ENCODE results near the gene ITGA1. TPM values are rescaled to one million over a fixed set of nuclear protein-coding genes. Genes with fewer than 3 reads are reported as not detected.

Gene ITGA1
- total RNA-seq, 4 donors from 2014 or later, result 5.7 to 20.4 (median 12.4) TPM

- Histone ChIP-seq H3K4me3 (peak overlapping the region in 1 of 4 donors; percentile 11), H3K36me3 (peaks cover 0 to 8% of the 10 kb centered on the region in 2 donors), H3K9me3 (no peaks in the 10 kb centered on the region), H3K4me1 (peaks cover 50 to 52% of the 10 kb centered on the region in 2 donors), H3K27me3 (no peaks in the 10 kb centered on the region), H3K27ac (peak overlapping the region in 2 of 4 donors; percentile 25 to 47)
- in situ Hi-C loops (cut with MboI; ENCODE audit: low sequenced_read_pairs in 4 of 4), result no loop called here
- intact Hi-C loops (cut with DNase I; ENCODE audit: low total_unique reads), result loop anchor here (5.0 kb wide), 1 partner anchor 302 kb away; the partner anchor contains the start of gene MOCS2
- TF ChIP-seq, protein P1, sequence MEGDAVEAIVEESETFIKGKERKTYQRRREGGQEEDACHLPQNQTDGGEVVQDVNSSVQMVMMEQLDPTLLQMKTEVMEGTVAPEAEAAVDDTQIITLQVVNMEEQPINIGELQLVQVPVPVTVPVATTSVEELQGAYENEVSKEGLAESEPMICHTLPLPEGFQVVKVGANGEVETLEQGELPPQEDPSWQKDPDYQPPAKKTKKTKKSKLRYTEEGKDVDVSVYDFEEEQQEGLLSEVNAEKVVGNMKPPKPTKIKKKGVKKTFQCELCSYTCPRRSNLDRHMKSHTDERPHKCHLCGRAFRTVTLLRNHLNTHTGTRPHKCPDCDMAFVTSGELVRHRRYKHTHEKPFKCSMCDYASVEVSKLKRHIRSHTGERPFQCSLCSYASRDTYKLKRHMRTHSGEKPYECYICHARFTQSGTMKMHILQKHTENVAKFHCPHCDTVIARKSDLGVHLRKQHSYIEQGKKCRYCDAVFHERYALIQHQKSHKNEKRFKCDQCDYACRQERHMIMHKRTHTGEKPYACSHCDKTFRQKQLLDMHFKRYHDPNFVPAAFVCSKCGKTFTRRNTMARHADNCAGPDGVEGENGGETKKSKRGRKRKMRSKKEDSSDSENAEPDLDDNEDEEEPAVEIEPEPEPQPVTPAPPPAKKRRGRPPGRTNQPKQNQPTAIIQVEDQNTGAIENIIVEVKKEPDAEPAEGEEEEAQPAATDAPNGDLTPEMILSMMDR (IDR thresholded peaks at IDR 0.05 in 4 of 5, conservative IDR thresholded peaks at IDR 0.05 in 1 of 5), result no peak
- TF ChIP-seq POLR2A (IDR thresholded peaks at IDR 0.05), result no peak
- no peak for DNase-seq
- ATAC-seq, result no peak
Measured at GRCh38 chr5:52804981-52805380, 17.3 kb downstream of the ITGA1 start.

- intact Hi-C loops (cut with DNase I; ENCODE audit: low total_unique reads), result no loop called here
- Histone ChIP-seq H3K27ac (peak overlapping the region in 1 of 4 donors; percentile 25), H3K4me1 (peaks cover 50 to 52% of the 10 kb centered on the region in 2 donors)
Measured at GRCh38 chr5:52805615-52806014, 17.9 kb downstream of the ITGA1 start.

GRCh38 chr5:52807037-52807436 lies 19.3 kb downstream of the ITGA1 start:
- in situ Hi-C loops (cut with MboI; ENCODE audit: low sequenced_read_pairs in 4 of 4), result no loop called here
- Histone ChIP-seq H3K4me1 (peaks cover 41 to 44% of the 10 kb centered on the region in 2 donors), H3K4me3 (no peak overlapping the region), H3K27ac (no peak overlapping the region), H3K27me3 (no peaks in the 10 kb centered on the region), H3K9me3 (no peaks in the 10 kb centered on the region), H3K36me3 (peaks cover 0 to under 1% of the 10 kb centered on the region in 2 donors)
- ATAC-seq (no peak), DNase-seq (no peak)
- TF ChIP-seq, protein P1 (IDR thresholded peaks at IDR 0.05 in 4 of 5, conservative IDR thresholded peaks at IDR 0.05 in 1 of 5), result no peak
- TF ChIP-seq POLR2A (IDR thresholded peaks at IDR 0.05), result no peak
- intact Hi-C loops (cut with DNase I; ENCODE audit: low total_unique reads), result no loop called here

More at GRCh38 chr5:52805615-52806014, 17.9 kb downstream of the ITGA1 start:
- DNase-seq, result no peak
- ATAC-seq, result no peak
- no peaks in the 10 kb centered on the region for H3K27me3 ChIP-seq
- in situ Hi-C loops (cut with MboI; ENCODE audit: low sequenced_read_pairs in 4 of 4), result no loop called here
- peaks cover 0 to 8% of the 10 kb centered on the region in 2 donors for H3K36me3 ChIP-seq
- TF ChIP-seq, protein P1 (IDR thresholded peaks at IDR 0.05 in 4 of 5, conservative IDR thresholded peaks at IDR 0.05 in 1 of 5), result no peak
- no peak for TF ChIP-seq POLR2A (IDR thresholded peaks at IDR 0.05)
- no peak overlapping the region for H3K4me3 ChIP-seq
- H3K9me3 ChIP-seq, result no peaks in the 10 kb centered on the region

- DNase-seq (no peak), ATAC-seq (no peak)
- peaks cover 34 to 37% of the 10 kb centered on the region in 2 donors for H3K4me1 ChIP-seq
- H3K27ac ChIP-seq, result peak overlapping the region in 1 of 4 donors; percentile 11
- H3K36me3 ChIP-seq, result no peaks in the 10 kb centered on the region
- in situ Hi-C loops (cut with MboI; ENCODE audit: low sequenced_read_pairs in 4 of 4), result no loop called here
- H3K9me3 ChIP-seq, result no peaks in the 10 kb centered on the region
- intact Hi-C loops (cut with DNase I; ENCODE audit: low total_unique reads), result no loop called here
- no peaks in the 10 kb centered on the region for H3K27me3 ChIP-seq
- no peak overlapping the region for H3K4me3 ChIP-seq
- no peak for TF ChIP-seq POLR2A (IDR thresholded peaks at IDR 0.05)
- TF ChIP-seq, protein P1 (IDR thresholded peaks at IDR 0.05 in 4 of 5, conservative IDR thresholded peaks at IDR 0.05 in 1 of 5), result no peak
Measured at GRCh38 chr5:52807723-52808122, 20.0 kb downstream of the ITGA1 start.
